Parathyroid adenoma (tissue), 2 donors: ENCODE data around the gene HGD.
A peak's percentile ranks its signal among the peaks of the same experiment; 100 is the strongest.

ENCODE experiments used
- H2AFZ ChIP-seq: fragments of 300-600 bp; sonication (generic); one replicate; pipeline ENCODE4 v1.7.0; 2017; ENCODE audit warnings: antibody characterized with exemption, mild to moderate bottlenecking
- H3K27ac ChIP-seq: fragments of 300-600 bp; sonication (generic); one replicate; pipeline ENCODE4 v1.7.0; 2017
- H3K27me3 ChIP-seq: fragments of 300-600 bp; sonication (generic); one replicate; pipeline ENCODE4 v1.7.0; 2017; ENCODE audit warnings: low read length; ENCODE audit not compliant: control insufficient read depth, insufficient read depth
- H3K36me3 ChIP-seq: fragments of 300-600 bp; sonication (generic); one replicate; pipeline ENCODE4 v1.7.0; 2017; ENCODE audit warnings: low read length; ENCODE audit not compliant: control insufficient read depth, insufficient read depth
- H3K4me1 ChIP-seq: fragments of 300-600 bp; sonication (generic); one replicate; pipeline ENCODE4 v1.7.0; 2017; ENCODE audit warnings: control low read depth
- H3K4me2 ChIP-seq: fragments of 300-600 bp; sonication (generic); one replicate; pipeline ENCODE4 v1.7.0; 2017; ENCODE audit warnings: low read length
- H3K4me3 ChIP-seq: fragments of 300-600 bp; sonication (generic); one replicate; pipeline ENCODE4 v1.7.0; 2017; ENCODE audit warnings: low read depth, low read length
- H3K79me2 ChIP-seq: fragments of 300-600 bp; sonication (generic); one replicate; pipeline ENCODE4 v1.7.0; 2017; ENCODE audit warnings: control low read depth
- H3K9ac ChIP-seq: fragments of 300-600 bp; sonication (generic); one replicate; pipeline ENCODE4 v1.7.0; 2017; ENCODE audit warnings: mild to moderate bottlenecking
- H3K9me3 ChIP-seq: fragments of 300-600 bp; sonication (generic); one replicate; pipeline ENCODE4 v1.7.0; 2017; ENCODE audit warnings: low read length; ENCODE audit not compliant: control insufficient read depth
- TF ChIP-seq, protein P1 (sequence below): fragments of 300-600 bp; sonication (generic); IDR thresholded peaks from one replicate; pipeline ENCODE4 v1.7.0; 2017; ENCODE audit warnings: antibody characterized with exemption, mild to moderate bottlenecking
- donor health status: primary hyperparathyroidism.

HGD gene

DNA sequence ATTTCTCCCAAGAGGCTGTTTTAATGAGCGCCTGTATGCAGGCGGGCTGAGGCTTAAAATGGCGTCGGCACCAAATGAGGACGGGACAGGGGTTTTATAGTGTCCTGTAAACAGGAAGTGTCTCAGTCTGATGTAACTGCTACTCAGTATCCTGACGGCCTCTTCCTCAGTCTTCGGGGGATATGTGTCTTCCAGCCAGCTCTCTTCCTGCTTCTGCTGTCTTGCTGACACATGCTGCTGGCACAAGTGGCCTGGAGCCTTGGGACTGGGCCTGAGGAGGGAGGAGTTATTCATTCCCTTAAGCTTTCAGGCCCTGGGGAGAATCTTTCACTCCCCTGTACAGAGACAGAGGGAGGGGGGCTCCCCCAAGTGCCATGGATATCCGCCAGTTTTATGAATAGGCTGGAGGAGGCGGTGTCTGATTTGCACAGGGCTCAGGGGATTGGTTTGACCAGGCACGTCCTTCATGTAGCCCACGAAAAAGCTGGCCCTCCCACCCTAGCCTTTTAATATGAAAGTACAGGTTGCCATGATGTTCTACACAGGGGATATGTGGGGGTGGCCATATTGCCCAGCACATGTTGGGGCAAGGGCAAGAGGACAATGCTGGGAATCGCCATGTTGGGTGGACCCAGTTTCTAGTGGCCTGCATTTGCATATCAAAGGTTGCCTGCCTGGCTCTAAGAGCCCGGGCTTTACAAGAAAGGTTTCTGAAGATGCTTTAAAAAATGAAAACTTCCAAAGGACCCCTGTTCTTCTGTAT lies 66.0 kb downstream of the HGD start:
- TF ChIP-seq, protein P1, sequence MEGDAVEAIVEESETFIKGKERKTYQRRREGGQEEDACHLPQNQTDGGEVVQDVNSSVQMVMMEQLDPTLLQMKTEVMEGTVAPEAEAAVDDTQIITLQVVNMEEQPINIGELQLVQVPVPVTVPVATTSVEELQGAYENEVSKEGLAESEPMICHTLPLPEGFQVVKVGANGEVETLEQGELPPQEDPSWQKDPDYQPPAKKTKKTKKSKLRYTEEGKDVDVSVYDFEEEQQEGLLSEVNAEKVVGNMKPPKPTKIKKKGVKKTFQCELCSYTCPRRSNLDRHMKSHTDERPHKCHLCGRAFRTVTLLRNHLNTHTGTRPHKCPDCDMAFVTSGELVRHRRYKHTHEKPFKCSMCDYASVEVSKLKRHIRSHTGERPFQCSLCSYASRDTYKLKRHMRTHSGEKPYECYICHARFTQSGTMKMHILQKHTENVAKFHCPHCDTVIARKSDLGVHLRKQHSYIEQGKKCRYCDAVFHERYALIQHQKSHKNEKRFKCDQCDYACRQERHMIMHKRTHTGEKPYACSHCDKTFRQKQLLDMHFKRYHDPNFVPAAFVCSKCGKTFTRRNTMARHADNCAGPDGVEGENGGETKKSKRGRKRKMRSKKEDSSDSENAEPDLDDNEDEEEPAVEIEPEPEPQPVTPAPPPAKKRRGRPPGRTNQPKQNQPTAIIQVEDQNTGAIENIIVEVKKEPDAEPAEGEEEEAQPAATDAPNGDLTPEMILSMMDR, result no peak
- H3K27ac ChIP-seq, result no peak overlapping the region
- H3K9ac ChIP-seq, result no peak overlapping the region
- no peak overlapping the region for H3K4me3 ChIP-seq
- no peaks in the 10 kb centered on the region for H3K4me1 ChIP-seq
- H3K4me2 ChIP-seq, result no peak overlapping the region
- no peaks in the 10 kb centered on the region for H3K36me3 ChIP-seq
- H3K79me2 ChIP-seq, result no peaks in the 10 kb centered on the region
- no peaks in the 10 kb centered on the region for H3K9me3 ChIP-seq
- no peaks in the 10 kb centered on the region for H3K27me3 ChIP-seq
- H2AFZ ChIP-seq, result peak overlapping the region; percentile 25

DNA sequence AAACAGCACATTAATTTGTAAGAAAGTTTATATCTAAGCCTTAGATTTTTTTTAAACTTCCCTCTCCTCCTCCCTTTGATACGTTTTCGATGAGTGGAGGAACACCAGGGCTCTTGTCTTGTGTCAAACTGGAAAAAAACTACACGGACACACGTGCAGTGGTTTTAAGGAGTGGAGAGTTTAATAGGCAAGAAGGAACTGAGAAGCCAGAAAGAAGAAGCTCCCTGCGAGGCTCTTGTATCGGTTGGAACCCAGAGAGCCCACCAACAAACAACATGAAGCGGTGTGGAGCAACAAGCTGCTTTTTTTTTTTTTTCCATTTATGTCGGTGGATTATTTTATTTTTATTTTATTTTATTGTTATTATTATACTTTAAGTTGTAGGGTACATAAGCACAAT lies 67.3 kb downstream of the HGD start:
- Histone ChIP-seq H3K4me1 (no peaks in the 10 kb centered on the region), H2AFZ (no peak overlapping the region), H3K9me3 (no peaks in the 10 kb centered on the region), H3K27me3 (no peaks in the 10 kb centered on the region), H3K79me2 (no peaks in the 10 kb centered on the region), H3K36me3 (no peaks in the 10 kb centered on the region), H3K4me2 (no peak overlapping the region), H3K27ac (no peak overlapping the region), H3K9ac (no peak overlapping the region), H3K4me3 (no peak overlapping the region)
- TF ChIP-seq, protein P1, result no peak

DNA sequence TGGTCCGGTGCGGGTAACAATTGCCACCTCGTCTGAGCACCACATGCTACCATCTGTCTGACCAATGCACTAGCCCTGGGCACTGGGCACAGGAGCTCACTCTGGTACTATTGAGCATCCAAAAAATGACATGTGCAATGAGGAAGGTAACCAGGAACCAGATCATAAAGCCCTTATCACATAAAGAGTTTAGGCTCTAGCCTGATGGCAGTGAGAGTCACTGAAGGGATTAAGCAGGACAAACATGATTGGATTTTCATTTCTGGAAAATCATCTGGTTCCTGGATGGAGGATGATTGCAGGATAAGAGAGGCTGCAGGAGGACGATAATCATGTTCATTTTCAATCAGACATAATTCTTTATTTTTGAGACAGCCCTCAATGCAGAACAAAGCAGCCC lies 73.5 kb downstream of the HGD start:
- Histone ChIP-seq H3K4me1 (peaks cover 12% of the 10 kb centered on the region), H3K9me3 (no peaks in the 10 kb centered on the region), H2AFZ (no peak overlapping the region), H3K36me3 (no peaks in the 10 kb centered on the region), H3K4me3 (no peak overlapping the region), H3K27me3 (no peaks in the 10 kb centered on the region), H3K9ac (no peak overlapping the region), H3K27ac (no peak overlapping the region), H3K79me2 (no peaks in the 10 kb centered on the region), H3K4me2 (no peak overlapping the region)
- TF ChIP-seq, protein P1, result no peak

DNA sequence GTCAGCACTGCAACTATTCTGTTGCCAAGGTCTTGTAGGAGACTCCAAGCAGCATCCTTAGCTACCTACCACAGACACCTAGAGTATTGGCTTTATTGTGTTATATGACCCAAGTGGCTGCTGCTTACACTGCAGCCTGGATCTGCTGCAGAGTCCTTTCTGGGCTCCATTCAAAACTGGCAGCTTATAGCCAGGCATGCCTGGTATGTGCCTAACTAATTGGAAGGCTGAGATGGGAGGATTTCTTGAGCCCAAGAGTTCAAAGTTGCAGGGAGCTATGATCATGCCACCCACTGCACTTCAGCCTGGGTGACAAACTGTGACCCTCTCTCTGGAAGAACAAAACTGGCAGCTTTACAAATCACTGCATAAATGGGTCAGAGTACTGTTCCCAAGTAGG lies 77.3 kb downstream of the HGD start:
- Histone ChIP-seq H3K9me3 (no peaks in the 10 kb centered on the region), H3K36me3 (no peaks in the 10 kb centered on the region), H3K27me3 (no peaks in the 10 kb centered on the region), H2AFZ (no peak overlapping the region), H3K9ac (no peak overlapping the region), H3K79me2 (no peaks in the 10 kb centered on the region), H3K27ac (no peak overlapping the region), H3K4me3 (no peak overlapping the region), H3K4me2 (peak overlapping the region; percentile 36), H3K4me1 (peaks cover 16% of the 10 kb centered on the region)
- TF ChIP-seq, protein P1, result no peak

DNA sequence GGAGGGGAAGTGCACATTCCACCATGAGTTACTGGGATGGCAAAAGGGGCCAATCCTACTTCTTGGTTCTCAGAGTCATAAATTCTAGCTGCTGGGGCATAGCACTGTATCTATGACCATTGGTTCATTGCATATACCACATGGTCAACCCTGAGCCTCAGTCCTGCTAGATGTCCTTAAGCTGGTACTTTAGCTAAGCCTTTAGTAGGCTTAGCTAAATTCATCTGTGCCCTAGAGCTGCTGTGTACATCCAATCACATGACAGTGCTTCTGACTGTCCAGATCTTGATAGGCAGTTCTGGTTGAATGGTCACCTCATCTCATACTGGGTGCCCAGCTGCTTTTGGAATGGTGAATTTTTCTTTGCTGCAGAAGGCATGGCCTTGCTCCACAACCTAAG lies 77.7 kb downstream of the HGD start:
- TF ChIP-seq, protein P1, result no peak
- Histone ChIP-seq H2AFZ (no peak overlapping the region), H3K9me3 (no peaks in the 10 kb centered on the region), H3K79me2 (no peaks in the 10 kb centered on the region), H3K27ac (no peak overlapping the region), H3K27me3 (no peaks in the 10 kb centered on the region), H3K36me3 (no peaks in the 10 kb centered on the region), H3K4me1 (peaks cover 18% of the 10 kb centered on the region), H3K4me2 (peak overlapping the region; percentile 36), H3K9ac (no peak overlapping the region), H3K4me3 (no peak overlapping the region)
